Measurements from ENCODE around the gene SETD7.

DNA sequence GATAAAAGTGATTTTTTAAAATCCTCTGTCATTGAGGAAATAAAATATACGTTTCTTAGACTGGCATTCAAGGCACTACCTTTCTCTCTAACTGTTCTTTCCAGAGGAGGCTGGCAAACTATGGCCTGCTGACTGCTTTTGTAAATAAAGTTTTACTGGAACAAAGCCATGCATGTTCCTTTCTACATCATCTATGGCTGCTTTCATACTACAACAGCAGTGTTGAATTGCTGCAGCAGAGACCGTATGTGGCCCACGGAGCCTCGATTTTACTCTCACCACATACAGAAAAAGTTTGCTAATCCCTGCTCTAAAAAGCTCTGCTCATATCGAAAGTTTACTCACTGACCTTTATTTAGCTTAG, 20.2 kb downstream of the SETD7 start:
- no peak for TF ChIP-seq POLR2A (IDR thresholded peaks at IDR 0.05)
- TF ChIP-seq, protein P1, sequence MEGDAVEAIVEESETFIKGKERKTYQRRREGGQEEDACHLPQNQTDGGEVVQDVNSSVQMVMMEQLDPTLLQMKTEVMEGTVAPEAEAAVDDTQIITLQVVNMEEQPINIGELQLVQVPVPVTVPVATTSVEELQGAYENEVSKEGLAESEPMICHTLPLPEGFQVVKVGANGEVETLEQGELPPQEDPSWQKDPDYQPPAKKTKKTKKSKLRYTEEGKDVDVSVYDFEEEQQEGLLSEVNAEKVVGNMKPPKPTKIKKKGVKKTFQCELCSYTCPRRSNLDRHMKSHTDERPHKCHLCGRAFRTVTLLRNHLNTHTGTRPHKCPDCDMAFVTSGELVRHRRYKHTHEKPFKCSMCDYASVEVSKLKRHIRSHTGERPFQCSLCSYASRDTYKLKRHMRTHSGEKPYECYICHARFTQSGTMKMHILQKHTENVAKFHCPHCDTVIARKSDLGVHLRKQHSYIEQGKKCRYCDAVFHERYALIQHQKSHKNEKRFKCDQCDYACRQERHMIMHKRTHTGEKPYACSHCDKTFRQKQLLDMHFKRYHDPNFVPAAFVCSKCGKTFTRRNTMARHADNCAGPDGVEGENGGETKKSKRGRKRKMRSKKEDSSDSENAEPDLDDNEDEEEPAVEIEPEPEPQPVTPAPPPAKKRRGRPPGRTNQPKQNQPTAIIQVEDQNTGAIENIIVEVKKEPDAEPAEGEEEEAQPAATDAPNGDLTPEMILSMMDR (IDR thresholded peaks at IDR 0.05 in 4 of 5, conservative IDR thresholded peaks at IDR 0.05 in 1 of 5), result no peak

Data from gastrocnemius medialis (tissue), 4 donors.